ENCODE data around the gene FBLL1. TPM values are rescaled to one million over a fixed set of nuclear protein-coding genes. Genes with fewer than 3 reads are reported as not detected.

Gene FBLL1
- total RNA-seq, 1 donor from 2014 or later, result 0.34 TPM

DNA sequence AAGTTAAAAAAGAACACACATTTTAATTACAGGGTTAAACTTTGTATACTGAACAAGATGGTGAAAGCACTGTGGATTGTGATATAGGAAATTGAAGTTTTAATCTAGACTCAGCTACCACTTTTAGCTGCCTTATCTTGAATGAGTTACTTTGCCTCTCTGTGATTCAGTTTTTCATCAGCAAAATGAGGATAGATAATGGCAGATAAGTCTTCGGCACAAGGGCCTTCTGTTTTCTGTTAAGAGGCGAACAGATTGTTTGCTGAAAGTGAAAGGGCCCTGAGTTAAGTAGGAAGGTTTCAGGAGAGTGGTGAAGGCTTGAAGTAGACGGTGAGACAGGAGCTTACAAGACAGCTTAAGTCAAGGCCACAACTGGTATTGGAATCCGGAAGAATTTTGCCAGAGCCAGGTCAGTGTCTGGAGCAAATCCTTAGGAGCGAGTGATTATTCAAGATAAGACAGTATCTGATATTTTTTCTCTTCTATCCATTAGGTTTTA is 35.0 kb upstream of the FBLL1 start:
- Histone ChIP-seq H3K4me3 (no peak overlapping the region), H3F3A (ENCODE audit: low read depth) (no peaks in the 10 kb centered on the region), H3K79me2 (ENCODE audit: low read depth) (no peaks in the 10 kb centered on the region), H3K27me3 (no peaks in the 10 kb centered on the region), H2AFZ (replicated peaks) (no peak overlapping the region), H3K27ac (no peak overlapping the region), H3K9ac (no peak overlapping the region), H3K4me1 (no peaks in the 10 kb centered on the region), H3K4me2 (no peak overlapping the region), H4K20me1 (ENCODE audit: low read depth) (no peaks in the 10 kb centered on the region), H3K9me3 (ENCODE audit: low read depth) (no peaks in the 10 kb centered on the region), H3K36me3 (peaks cover 18% of the 10 kb centered on the region)
- DNase-seq (ENCODE audit: low spot score), result no peak
- Mint-ChIP-seq H3K4me1 (no peaks in the 10 kb centered on the region), H3K9me3 (no peaks in the 10 kb centered on the region), H3K4me3 (no peak overlapping the region), H3K27ac (no peak overlapping the region), H3K36me3 (peaks cover 34% of the 10 kb centered on the region), H3K27me3 (ENCODE audit: insufficient read depth, low read depth) (peaks cover 3% of the 10 kb centered on the region)
- TF ChIP-seq EZH2 (IDR thresholded peaks at IDR 0.05), result no peak

DNA sequence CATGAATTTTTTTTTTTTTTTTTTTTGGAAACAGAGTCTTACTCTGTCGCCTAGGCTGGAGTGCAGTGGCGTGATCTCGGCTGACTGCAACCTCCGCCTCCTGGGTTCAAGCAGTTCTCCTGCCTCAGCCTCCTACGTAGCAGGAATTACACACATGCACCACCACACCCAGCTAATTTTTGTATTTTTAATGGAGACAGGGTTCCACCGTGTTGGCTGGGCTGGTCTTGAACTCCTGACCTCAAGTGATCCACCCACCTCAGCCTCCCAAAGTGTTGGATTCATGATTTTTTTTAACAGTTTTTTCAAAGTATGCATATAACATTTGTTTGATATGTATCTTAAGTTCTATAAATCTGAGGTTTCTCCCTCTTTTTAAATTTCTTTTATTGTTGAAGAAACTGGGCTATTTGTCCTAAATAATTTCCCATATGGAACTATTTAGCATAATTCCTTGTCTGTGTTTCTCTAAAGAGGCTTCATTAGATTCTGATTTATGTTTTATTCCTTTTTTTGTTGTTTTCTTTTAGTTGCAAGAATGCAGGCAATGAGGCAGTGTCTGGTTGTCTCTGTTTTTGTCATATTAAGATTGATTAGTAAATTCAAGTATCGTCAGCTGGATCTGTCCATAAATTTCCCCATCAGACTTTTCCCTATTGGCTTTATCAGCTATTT is 26.4 kb upstream of the FBLL1 start:
- Mint-ChIP-seq H3K27ac (no peak overlapping the region), H3K36me3 (peaks cover 27% of the 10 kb centered on the region), H3K27me3 (ENCODE audit: insufficient read depth, low read depth) (no peaks in the 10 kb centered on the region), H3K4me1 (no peaks in the 10 kb centered on the region), H3K4me3 (no peak overlapping the region), H3K9me3 (no peaks in the 10 kb centered on the region)
- Histone ChIP-seq H3K79me2 (ENCODE audit: low read depth) (no peaks in the 10 kb centered on the region), H3K4me2 (no peak overlapping the region), H3K27ac (no peak overlapping the region), H2AFZ (replicated peaks) (no peak overlapping the region), H4K20me1 (ENCODE audit: low read depth) (no peaks in the 10 kb centered on the region), H3F3A (ENCODE audit: low read depth) (no peaks in the 10 kb centered on the region), H3K9ac (no peak overlapping the region), H3K4me1 (no peaks in the 10 kb centered on the region), H3K36me3 (peaks cover 27% of the 10 kb centered on the region), H3K4me3 (no peak overlapping the region), H3K9me3 (ENCODE audit: low read depth) (no peaks in the 10 kb centered on the region), H3K27me3 (no peaks in the 10 kb centered on the region)
- no peak for TF ChIP-seq EZH2 (IDR thresholded peaks at IDR 0.05)
- TF ChIP-seq, protein P1, sequence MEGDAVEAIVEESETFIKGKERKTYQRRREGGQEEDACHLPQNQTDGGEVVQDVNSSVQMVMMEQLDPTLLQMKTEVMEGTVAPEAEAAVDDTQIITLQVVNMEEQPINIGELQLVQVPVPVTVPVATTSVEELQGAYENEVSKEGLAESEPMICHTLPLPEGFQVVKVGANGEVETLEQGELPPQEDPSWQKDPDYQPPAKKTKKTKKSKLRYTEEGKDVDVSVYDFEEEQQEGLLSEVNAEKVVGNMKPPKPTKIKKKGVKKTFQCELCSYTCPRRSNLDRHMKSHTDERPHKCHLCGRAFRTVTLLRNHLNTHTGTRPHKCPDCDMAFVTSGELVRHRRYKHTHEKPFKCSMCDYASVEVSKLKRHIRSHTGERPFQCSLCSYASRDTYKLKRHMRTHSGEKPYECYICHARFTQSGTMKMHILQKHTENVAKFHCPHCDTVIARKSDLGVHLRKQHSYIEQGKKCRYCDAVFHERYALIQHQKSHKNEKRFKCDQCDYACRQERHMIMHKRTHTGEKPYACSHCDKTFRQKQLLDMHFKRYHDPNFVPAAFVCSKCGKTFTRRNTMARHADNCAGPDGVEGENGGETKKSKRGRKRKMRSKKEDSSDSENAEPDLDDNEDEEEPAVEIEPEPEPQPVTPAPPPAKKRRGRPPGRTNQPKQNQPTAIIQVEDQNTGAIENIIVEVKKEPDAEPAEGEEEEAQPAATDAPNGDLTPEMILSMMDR (IDR thresholded peaks at IDR 0.05), result no peak
- TF ChIP-seq EZH2phosphoT487 (IDR thresholded peaks at IDR 0.05), result no peak
- no peak for DNase-seq (ENCODE audit: low spot score)

DNA sequence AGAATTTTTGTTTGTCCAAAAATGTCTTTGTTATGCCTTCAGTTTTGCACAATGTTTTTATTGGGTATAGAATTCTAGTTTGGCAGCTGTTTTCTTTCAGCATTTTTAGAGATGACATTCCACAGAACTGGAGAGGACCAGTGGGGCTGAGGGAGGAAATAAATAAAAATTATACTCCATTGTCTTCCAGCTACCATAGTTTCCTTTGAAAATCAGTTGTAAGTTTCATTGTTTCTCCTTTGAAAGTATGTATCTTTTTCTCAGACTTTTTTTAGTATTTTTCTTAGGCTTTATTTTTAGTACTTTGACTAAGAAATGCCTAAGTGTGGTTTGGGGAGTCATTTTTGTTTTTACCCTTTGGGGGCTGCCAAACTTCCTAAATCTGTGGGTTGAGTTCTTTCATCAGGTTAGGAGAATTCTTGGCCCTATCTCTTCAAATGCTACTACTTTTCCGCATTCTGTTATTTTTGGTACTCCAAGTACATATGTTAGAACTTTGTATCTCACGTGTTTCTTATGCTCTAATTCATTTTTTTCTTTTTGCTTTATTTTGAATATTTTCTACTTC is 15.2 kb upstream of the FBLL1 start:
- Mint-ChIP-seq H3K36me3 (peaks cover 60% of the 10 kb centered on the region), H3K4me1 (no peaks in the 10 kb centered on the region), H3K27ac (no peak overlapping the region), H3K27me3 (ENCODE audit: insufficient read depth, low read depth) (no peaks in the 10 kb centered on the region), H3K9me3 (peaks cover 15% of the 10 kb centered on the region), H3K4me3 (no peak overlapping the region)
- Histone ChIP-seq H3K9me3 (ENCODE audit: low read depth) (no peaks in the 10 kb centered on the region), H3K27ac (no peak overlapping the region), H3K36me3 (peaks cover 25% of the 10 kb centered on the region), H3K4me3 (no peak overlapping the region), H3K4me1 (no peaks in the 10 kb centered on the region), H2AFZ (replicated peaks) (no peak overlapping the region), H3K4me2 (no peak overlapping the region), H3K79me2 (ENCODE audit: low read depth) (no peaks in the 10 kb centered on the region), H4K20me1 (ENCODE audit: low read depth) (no peaks in the 10 kb centered on the region), H3K9ac (no peak overlapping the region), H3F3A (ENCODE audit: low read depth) (no peaks in the 10 kb centered on the region), H3K27me3 (no peaks in the 10 kb centered on the region)
- DNase-seq (ENCODE audit: low spot score), result no peak
- TF ChIP-seq EZH2phosphoT487 (IDR thresholded peaks at IDR 0.05), result no peak
- TF ChIP-seq EZH2 (IDR thresholded peaks at IDR 0.05), result no peak
- TF ChIP-seq, protein P1 (IDR thresholded peaks at IDR 0.05), result no peak

DNA sequence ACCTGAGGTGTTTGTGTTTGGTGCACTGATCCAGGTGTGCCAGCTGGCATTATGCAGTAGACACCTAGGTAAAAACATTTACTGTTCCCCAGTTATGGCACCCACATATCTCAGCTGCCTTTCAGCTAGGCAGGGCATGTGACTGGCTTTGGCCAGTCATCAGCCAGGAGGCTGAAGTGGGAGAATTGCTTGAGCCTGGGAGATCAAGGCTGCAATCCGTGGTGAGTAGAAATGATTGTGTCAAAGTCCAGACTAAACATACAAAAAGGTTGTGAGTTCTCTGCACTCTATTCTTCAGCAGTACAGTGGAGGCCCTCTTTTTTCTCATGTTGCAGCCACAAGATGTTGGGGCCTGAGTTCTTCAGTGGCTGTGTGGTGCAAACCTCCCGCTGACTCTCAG is 3.2 kb upstream of the FBLL1 start:
- H3K27ac Mint-ChIP-seq, result no peak overlapping the region
- no peak overlapping the region for H3K9ac ChIP-seq
- peaks cover 4% of the 10 kb centered on the region for H3K4me1 ChIP-seq
- H3K4me2 ChIP-seq, result no peak overlapping the region
- peaks cover 13% of the 10 kb centered on the region for H3K27me3 Mint-ChIP-seq (ENCODE audit: insufficient read depth, low read depth)
- peaks cover 2% of the 10 kb centered on the region for H3K9me3 Mint-ChIP-seq
- DNase-seq (ENCODE audit: low spot score), result no peak
- H3K27ac ChIP-seq, result no peak overlapping the region
- peaks cover 25% of the 10 kb centered on the region for H4K20me1 ChIP-seq (ENCODE audit: low read depth)
- no peaks in the 10 kb centered on the region for H3K36me3 ChIP-seq
- H3K4me3 ChIP-seq, result no peak overlapping the region
- H3K36me3 Mint-ChIP-seq, result no peaks in the 10 kb centered on the region
- TF ChIP-seq EZH2 (IDR thresholded peaks at IDR 0.05) (no peak), EZH2phosphoT487 (IDR thresholded peaks at IDR 0.05) (no peak)
- TF ChIP-seq, protein P1 (IDR thresholded peaks at IDR 0.05), result no peak
- peaks cover 9% of the 10 kb centered on the region for H3K4me1 Mint-ChIP-seq
- H3F3A ChIP-seq (ENCODE audit: low read depth), result peaks cover 10% of the 10 kb centered on the region
- no peak overlapping the region for H2AFZ ChIP-seq (replicated peaks)
- no peaks in the 10 kb centered on the region for H3K9me3 ChIP-seq (ENCODE audit: low read depth)
- no peaks in the 10 kb centered on the region for H3K79me2 ChIP-seq (ENCODE audit: low read depth)
- H3K4me3 Mint-ChIP-seq, result no peak overlapping the region
- peaks cover 28% of the 10 kb centered on the region for H3K27me3 ChIP-seq

Measured in neural progenitor cell (in vitro differentiated cells).